Measurements from ENCODE around the gene LOXHD1.

Gene LOXHD1

DNA sequence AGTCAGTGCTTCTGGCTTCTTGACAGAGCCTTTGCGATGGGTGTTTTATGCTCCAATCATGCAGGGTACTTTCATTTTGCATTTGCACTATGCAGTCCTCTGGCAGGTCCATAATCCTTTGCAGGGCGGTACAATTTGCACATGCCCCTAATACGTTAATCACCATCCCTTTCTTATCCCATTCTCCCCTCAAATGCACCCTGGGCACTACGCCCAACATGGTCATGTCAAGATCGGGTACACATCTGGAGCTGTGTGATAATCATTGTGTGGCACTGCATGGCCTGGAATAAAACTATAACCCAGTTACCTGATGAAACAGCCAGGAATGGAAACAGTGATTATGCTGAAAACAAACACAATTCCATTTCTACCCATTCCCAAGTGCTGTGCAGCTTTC, 27.7 kb downstream of the LOXHD1 start:
- no peak for DNase-seq (ENCODE audit: low read depth in 2 of 2)

DNA sequence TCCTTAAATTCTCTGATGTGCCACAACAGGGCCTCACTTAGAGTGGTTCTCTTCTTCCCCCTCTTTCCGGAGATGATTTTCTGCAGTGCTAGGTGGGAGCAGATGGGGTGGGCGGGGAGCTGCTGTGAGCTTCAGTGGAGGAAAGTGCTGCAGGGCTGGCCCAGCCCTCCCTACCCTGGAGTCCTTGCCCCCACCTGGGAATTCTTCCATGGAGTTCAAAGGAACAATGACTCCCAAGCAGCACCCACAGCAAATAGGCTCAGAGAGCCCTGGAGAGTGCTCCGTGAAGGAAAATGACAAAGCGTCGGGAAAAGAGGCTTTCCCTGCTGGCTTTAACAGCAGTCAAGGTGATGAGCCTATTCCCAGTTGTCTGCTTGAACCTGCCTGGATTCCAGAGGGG, 28.8 kb downstream of the LOXHD1 start:
- DNase-seq (ENCODE audit: low read depth in 2 of 2) = no peak

DNA sequence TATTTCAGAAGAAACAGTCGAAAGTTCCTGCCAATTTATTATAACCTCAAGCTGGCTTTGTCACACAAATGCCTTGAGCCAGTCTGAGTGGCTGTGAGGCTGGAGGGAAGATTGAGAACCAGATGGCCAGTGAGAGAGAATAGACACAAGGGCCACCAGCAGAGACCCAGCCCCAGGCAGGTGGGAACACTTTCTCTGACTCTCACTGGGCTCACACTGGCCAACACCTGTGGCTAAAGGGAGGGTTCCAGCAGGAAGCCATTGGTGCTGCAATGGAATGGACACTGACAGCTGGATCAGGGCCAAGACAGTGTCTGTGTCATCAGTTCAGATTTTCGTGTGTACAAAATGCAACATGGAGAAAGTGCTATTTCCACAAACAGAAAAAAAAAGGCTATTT, 29.9 kb downstream of the LOXHD1 start:
- no peak for DNase-seq (ENCODE audit: low read depth in 2 of 2)

DNA sequence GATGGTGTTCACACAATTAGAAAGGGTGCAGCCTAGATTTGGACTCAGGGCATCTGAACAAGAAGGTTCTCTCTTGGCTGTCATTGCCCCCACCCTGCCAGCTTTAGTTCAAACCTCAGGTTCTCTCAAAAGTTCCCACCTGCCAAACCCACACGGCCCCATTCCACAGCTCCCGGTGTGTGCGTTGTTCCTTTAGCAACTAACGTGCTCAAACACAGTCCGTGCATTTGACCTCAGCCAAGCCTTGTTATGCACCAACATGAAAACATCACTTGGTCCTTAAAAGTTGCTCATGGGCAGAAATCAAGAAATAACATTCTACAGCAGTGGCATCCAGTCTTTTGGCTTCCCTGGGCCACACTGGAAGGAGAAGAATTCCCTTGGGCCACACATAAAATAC, 32.0 kb downstream of the LOXHD1 start:
- DNase-seq (ENCODE audit: low read depth in 2 of 2) = no peak

- DNase-seq (ENCODE audit: low read depth in 2 of 2) = no peak
Observed at GRCh38 chr18:46624127-46624526, 32.9 kb downstream of the LOXHD1 start.

DNA sequence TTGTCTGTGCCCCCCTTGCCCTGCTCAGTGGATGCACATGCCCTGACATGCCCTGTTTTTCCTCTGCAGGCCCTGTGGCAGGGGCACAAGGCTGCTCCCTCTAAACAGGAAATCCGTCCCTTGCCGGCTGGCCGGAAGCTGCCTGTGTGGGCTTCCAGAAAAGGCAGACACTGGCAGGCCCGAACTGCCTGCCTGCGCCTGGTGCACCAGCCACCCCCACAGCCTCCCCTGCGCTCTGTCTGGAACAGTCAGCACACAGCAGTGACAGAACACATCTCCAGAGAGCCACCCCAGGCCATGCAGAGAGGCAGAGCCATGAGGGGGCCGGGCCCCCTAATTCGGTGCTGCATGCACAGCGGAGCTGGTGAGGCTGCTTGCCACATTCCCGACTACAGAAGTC, 33.5 kb downstream of the LOXHD1 start:
- no peak for DNase-seq (ENCODE audit: low read depth in 2 of 2)

- no peak for DNase-seq (ENCODE audit: low read depth in 2 of 2)
Observed at GRCh38 chr18:46622999-46623398, 34.0 kb downstream of the LOXHD1 start.

DNA sequence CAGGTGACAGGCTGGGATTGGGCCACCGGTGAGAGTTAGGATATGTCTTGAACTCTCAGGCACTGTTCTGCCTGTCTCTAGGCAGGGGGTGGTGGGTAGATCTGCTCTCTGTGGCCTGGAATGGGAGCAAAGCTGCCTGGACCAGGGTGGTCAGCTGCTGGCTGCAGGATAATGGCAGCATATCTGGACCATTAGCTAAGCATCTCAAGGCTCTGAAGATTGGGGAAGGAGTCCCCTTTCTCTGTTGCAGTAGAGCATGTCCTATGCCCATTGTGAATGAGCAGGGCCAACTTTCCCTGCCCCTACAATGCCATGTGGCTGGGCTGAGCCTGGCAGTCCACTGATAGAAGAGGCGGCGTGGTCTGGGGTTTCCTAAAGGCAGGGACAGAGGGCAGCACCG, 34.6 kb downstream of the LOXHD1 start:
- DNase-seq (ENCODE audit: low read depth in 2 of 2) = no peak

DNA sequence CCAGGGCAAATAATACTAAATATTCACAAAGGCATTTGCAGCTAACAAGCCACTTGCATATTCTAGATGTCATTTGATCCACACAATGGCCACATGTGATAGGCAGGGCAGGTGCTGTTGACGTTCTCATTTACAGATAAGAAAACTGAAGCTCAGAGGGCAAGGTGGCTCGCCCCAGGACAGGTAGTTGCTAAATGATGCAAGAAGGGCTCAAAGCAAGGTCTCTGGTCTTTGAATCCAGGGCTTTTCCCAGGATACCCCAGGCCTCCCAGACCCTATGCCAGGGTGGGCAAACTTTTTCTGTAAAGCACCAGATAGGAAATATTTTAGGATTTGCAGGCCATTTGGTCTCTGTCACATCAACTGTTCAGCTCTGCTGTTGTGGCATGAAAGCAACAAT, 35.1 kb downstream of the LOXHD1 start:
- no peak for DNase-seq (ENCODE audit: low read depth in 2 of 2)

- DNase-seq (ENCODE audit: low read depth in 2 of 2) = no peak
Observed at GRCh38 chr18:46621111-46621766, 35.8 kb downstream of the LOXHD1 start.

DNA sequence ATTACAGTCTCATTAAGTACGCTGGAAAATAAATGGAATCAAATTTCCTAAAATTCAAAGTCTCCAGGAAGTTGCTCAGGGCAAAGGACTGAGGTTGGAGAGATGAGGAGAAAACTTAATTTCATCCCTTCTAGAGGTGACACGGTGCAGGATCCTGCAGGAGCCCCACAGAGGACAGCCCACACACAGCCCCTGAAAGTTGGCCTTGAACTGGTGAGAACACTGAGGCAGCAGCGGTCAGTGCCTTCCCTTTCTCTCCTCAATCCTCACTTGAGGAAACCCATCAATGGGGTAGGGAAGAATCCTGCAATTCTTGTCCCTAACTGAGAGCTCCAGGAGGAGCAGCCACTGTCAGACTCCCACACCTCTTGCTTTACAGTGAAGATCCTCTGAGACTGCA, 37.5 kb downstream of the LOXHD1 start:
- DNase-seq (ENCODE audit: low read depth in 2 of 2) = no peak

- DNase-seq (ENCODE audit: low read depth in 2 of 2) = no peak
Observed at GRCh38 chr18:46615720-46616119, 41.3 kb downstream of the LOXHD1 start.

GRCh38 chr18:46609048-46609447, 48.0 kb downstream of the LOXHD1 start:
- no peak for DNase-seq (ENCODE audit: low read depth in 2 of 2)

- no peak for DNase-seq (ENCODE audit: low read depth in 2 of 2)
Observed at GRCh38 chr18:46607926-46608325, 49.1 kb downstream of the LOXHD1 start.

DNA sequence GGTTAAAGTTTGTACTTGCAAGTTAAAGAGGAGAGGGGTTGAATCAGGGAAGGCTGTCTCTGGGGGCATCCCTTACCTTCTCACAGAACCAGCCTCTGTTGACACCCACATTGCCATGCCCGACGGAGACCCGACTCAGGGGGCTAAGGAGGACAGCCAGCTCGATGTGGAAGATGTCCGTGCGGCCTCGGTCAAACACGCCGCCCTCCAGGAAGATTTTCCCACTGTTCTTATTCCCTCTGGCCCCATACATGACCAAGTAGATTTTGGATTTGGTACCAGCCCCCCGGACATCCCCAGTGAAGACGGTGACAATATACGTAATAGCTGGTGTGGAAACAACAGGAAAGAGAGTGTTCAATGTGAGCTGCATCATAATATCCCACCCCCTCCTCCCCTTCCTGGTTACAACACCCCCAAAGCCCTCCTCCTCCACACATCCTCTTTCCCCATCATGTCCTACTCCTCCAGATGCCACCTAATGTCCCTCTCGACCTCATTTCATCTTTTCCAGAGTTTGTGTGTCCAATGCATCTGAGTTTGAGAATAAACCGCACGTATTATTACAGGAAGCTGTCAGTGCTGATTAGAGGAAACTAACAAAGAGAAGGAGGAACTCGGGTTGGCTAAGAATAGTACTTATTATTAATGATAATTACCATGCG, 55.7 kb downstream of the LOXHD1 start:
- no peak for DNase-seq (ENCODE audit: low read depth in 2 of 2)

DNA sequence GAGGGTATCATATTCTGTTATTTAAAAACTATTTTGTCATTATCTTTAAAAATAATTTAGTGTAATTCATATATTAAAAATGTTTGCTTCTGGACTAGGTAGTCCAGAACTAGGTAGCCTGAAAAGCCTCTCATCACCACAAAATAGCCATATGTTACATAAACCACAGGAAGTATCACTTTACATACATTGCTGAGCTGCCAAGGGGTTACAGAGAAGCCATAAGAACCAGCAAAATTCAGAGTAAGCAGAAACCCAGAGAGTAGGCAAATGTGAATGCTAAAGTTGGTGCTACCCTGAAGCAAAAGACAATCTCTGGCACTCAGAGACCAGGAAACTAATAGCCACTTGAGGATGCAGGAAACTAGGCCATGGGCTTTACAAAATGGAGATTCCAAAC, 60.9 kb downstream of the LOXHD1 start:
- DNase-seq (ENCODE audit: low read depth in 2 of 2) = no peak

DNA sequence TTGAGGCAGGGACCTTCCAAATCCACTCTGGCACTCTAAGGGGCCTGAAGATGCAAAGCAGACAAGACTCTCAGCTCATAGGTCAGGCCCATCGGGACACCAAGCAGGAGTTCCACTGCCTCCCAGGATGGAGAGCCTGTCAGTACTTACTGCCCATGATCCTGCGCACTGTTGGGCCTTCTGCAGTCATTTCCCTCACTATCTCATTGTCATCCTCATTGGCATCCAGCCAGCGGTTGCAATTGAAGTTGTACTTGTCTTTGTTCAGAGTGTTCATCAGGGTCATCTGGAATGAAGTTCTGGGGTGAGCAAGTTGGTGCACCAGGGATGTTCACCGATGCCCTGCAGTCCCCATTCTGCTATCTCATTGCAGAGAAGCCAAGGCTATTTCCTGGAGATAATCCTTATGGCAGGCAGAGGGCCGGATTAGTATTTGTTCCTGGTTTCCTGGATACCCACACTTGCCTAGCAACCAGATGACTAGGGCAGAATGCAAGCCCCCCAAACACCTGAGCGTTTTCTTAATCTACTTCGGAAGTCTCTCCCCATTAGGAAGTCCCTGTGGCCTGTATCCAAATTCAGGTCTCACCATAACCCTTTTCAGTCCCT, 65.1 kb downstream of the LOXHD1 start:
- DNase-seq (ENCODE audit: low read depth in 2 of 2) = no peak

GRCh38 chr18:46590103-46590502, 66.9 kb downstream of the LOXHD1 start:
- DNase-seq (ENCODE audit: low read depth in 2 of 2) = no peak

DNA sequence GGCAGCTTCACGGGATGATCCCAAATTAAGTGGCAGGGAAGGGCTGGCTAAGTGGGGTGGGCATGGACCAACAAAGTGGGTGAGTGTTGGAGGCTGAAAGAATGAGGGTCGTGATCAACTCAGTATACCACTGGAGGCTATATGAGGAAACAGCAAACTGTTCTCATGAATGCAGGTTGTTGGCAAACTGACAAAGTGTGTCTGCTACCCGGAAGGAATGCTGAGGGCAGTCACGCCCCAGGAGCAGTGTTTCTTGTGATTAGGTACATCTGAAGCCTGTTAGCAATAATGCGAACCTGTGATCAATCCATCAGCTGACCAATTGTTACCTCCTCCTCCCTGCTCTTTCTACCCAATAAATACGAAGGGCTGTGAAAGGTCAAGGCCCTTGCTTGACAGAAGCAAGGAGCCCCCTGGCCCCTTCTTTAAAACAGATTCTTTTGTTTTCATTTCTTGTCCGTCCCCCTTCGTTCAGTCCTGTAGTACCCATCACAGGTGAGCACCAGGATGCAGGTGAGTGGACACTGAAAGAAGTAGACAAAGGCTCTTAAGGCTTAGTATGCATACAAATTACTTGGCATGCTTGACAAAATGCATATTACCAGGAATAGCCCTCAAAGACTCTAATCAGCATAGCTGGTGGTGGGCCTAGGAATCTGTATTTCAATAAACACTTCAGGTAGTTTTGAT, 67.9 kb downstream of the LOXHD1 start:
- no peak for DNase-seq (ENCODE audit: low read depth in 2 of 2)

DNA sequence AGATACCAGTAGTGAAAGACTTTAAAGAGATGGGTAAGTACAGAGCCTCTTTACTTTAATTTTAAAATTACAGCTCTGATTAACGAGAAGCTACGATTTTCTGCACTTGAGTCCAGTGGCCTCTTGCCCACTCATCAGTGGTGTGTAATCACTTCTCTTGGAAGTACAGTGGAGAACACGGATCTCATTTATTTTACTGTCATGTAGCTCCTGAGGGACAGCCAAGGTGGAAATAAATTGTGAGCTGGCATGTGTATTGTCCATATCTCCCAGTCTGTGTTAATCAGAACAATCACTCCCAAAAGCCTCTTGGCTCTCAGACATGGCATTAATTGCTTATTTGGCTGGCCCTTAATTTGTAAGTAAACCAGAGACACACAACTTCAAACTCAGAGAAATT, 69.4 kb downstream of the LOXHD1 start:
- no peak for DNase-seq (ENCODE audit: low read depth in 2 of 2)

DNA sequence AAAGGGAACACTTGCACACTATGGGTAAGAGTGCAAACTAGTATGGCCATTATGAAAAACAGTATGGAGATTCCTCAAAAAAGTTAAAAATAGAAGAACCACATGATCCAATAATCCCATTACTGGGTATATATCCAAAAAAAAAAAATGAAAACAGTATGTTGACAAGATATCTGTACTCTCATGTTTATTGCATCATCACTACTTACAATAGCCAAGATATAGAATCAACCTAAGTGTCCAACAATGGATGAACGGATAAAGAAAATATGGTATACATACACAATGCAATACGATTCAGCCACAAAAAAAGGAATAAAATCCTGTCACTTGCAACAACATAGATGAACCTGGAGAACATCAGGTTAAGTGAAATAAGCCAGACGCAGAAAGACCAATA, 73.3 kb downstream of the LOXHD1 start:
- no peak for DNase-seq (ENCODE audit: low read depth in 2 of 2)

DNA sequence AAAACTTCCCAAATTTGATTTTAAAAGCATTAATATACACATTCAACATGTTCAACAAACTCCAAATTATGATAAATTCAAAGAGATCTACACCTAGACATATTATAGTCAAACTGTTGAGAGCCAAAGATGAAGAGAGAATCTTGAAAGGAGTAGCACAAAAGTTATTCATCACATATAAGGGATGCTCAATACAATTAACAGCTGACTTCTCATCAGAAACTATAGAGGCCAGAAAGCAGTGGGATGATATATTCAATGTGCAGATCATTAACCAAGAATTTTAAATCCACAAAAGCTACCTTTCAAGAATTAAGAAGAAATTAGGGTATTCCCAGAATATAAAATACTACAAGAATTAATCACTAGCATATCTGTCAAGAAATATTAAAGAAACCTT, 75.4 kb downstream of the LOXHD1 start:
- DNase-seq (ENCODE audit: low read depth in 2 of 2) = no peak

DNA sequence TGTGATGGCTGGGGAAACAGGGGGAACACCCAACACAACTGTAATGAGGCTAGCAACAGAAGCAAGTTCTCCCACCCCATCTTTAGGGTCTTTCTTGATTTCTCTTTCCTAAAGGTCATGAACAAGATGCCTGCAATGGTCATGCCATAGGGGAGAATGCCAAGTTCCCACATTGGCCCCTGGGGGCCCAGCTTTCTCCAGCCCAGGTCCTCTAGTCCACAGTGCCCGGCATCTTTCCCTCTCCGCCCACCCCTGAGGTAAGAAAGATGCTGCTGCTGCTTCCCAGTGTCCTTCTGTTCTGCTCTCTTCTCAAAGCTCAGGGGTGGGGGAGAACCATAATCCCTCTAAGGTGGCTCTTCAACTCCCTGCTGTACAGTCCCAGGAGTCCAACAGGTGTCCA, 78.0 kb downstream of the LOXHD1 start:
- DNase-seq (ENCODE audit: low read depth in 2 of 2) = no peak
